MM.1S (cell line): ENCODE measurements around the gene PTPRE.

Source experiments
- DNase-seq: peaks from one replicate; pipeline ENCODE4 v3.0.0-alpha.2; 2015
- H2AFZ ChIP-seq: fragments of 300-600 bp; sonication (generic); 2 replicates; pipeline ENCODE4 v1.6.0; 2016; ENCODE audit warnings: antibody characterized with exemption, low read length
- H3F3A ChIP-seq: fragments of 300-600 bp; sonication (generic); 2 replicates; pipeline ENCODE4 v1.6.1; 2016; ENCODE audit warnings: mild to moderate bottlenecking, antibody characterized with exemption, low read length, moderate library complexity, mixed read lengths; ENCODE audit not compliant: insufficient read depth
- H3K27ac ChIP-seq: fragments of 300-600 bp; sonication (generic); 2 replicates; pipeline ENCODE4 v1.5.1; 2016; ENCODE audit warnings: mild to moderate bottlenecking, low read length
- H3K27me3 ChIP-seq: fragments of 300-600 bp; sonication (generic); replicated peaks from 2 replicates; pipeline ENCODE4 v1.6.0; 2016; ENCODE audit warnings: low read length; ENCODE audit not compliant: insufficient read depth
- H3K36me3 ChIP-seq: fragments of 300-600 bp; sonication (generic); replicated peaks from 2 replicates; pipeline ENCODE4 v1.6.1; 2016; ENCODE audit warnings: mild to moderate bottlenecking, low read length, mixed read lengths; ENCODE audit not compliant: insufficient read depth
- H3K4me1 ChIP-seq: fragments of 300-600 bp; sonication (generic); 2 replicates; pipeline ENCODE4 v1.6.1; 2016; ENCODE audit warnings: low read length, mixed read lengths
- H3K4me2 ChIP-seq: fragments of 300-600 bp; sonication (generic); 2 replicates; pipeline ENCODE4 v1.6.0; 2016; ENCODE audit warnings: low read depth, low read length
- H3K4me3 ChIP-seq: fragments of 300-600 bp; sonication (generic); 2 replicates; pipeline ENCODE4 v1.5.1; 2016; ENCODE audit warnings: low read length, mixed read lengths
- H3K79me2 ChIP-seq: fragments of 300-600 bp; sonication (generic); 2 replicates; pipeline ENCODE4 v1.6.1; 2016; ENCODE audit warnings: mixed run types, low read length, mixed read lengths
- H3K9ac ChIP-seq: fragments of 300-600 bp; sonication (generic); 2 replicates; pipeline ENCODE4 v1.6.1; 2016; ENCODE audit warnings: low read length, mixed read lengths
- H3K9me2 ChIP-seq: fragments of 300-600 bp; sonication (generic); replicated peaks from 2 replicates; pipeline ENCODE4 v1.6.1; 2016; ENCODE audit warnings: mild to moderate bottlenecking, low read length, mixed read lengths; ENCODE audit not compliant: insufficient read depth
- H3K9me3 ChIP-seq: fragments of 300-600 bp; sonication (generic); replicated peaks from 2 replicates; pipeline ENCODE4 v1.6.1; 2016; ENCODE audit warnings: mild to moderate bottlenecking, low read length, mixed read lengths; ENCODE audit not compliant: insufficient read depth
- H4K20me1 ChIP-seq: fragments of 300-600 bp; sonication (generic); 2 replicates; pipeline ENCODE4 v1.6.1; 2016; ENCODE audit warnings: mild to moderate bottlenecking, low read length, moderate library complexity, mixed read lengths; ENCODE audit not compliant: insufficient read depth
- EZH2 ChIP-seq: fragments of 300-600 bp; sonication (generic); optimal IDR thresholded peaks from 2 replicates; pipeline ENCODE3; 2017; ENCODE audit warnings: low read depth, mild to moderate bottlenecking, antibody characterized with exemption, low read length, mixed read lengths
- EZH2phosphoT487 ChIP-seq: fragments of 300-600 bp; sonication (generic); IDR thresholded peaks from 2 replicates; pipeline ENCODE4 v1.6.1; 2018; ENCODE audit warnings: antibody characterized with exemption, low read length
- TF ChIP-seq, protein P1 (sequence below): fragments of 300-600 bp; sonication (generic); IDR thresholded peaks from 2 replicates; pipeline ENCODE4 v1.5.1; 2016; ENCODE audit warnings: antibody characterized with exemption, low read length, mixed read lengths

The PTPRE gene

GRCh38 chr10:127921753-127922145, 14.8 kb downstream of the PTPRE start:
- Histone ChIP-seq H3K4me3 (no peak overlapping the region), H3K36me3 (no peaks in the 10 kb centered on the region), H3K9ac (no peak overlapping the region), H2AFZ (no peak overlapping the region), H3K9me3 (no peaks in the 10 kb centered on the region), H3K79me2 (no peaks in the 10 kb centered on the region), H3K27me3 (no peaks in the 10 kb centered on the region), H4K20me1 (no peaks in the 10 kb centered on the region), H3K27ac (no peak overlapping the region), H3F3A (no peaks in the 10 kb centered on the region), H3K4me1 (no peaks in the 10 kb centered on the region), H3K9me2 (no peaks in the 10 kb centered on the region), H3K4me2 (no peak overlapping the region)
- no peak for DNase-seq
- no peak for TF ChIP-seq EZH2phosphoT487
- TF ChIP-seq, protein P1, sequence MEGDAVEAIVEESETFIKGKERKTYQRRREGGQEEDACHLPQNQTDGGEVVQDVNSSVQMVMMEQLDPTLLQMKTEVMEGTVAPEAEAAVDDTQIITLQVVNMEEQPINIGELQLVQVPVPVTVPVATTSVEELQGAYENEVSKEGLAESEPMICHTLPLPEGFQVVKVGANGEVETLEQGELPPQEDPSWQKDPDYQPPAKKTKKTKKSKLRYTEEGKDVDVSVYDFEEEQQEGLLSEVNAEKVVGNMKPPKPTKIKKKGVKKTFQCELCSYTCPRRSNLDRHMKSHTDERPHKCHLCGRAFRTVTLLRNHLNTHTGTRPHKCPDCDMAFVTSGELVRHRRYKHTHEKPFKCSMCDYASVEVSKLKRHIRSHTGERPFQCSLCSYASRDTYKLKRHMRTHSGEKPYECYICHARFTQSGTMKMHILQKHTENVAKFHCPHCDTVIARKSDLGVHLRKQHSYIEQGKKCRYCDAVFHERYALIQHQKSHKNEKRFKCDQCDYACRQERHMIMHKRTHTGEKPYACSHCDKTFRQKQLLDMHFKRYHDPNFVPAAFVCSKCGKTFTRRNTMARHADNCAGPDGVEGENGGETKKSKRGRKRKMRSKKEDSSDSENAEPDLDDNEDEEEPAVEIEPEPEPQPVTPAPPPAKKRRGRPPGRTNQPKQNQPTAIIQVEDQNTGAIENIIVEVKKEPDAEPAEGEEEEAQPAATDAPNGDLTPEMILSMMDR, result no peak
- no peak for TF ChIP-seq EZH2

DNA sequence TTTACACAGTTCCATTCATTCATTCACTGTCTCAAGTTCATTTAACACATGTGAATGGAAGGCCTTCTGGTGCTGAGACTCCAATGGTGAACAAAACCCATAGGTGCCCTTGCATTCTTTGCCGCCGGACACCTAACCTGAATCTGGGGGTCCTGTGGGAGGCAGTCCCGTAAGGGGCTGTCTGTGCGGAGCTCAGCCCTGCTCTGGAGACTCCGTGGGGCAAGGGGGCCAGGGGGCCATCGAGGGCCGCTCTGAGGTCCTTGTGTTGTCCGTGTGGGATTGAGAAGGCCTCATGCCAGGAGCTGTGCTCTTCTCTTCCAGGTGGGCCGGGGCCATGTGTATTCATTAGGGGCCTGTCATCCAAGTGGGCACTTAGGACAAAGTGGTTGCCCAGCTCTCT, 15.3 kb downstream of the PTPRE start:
- H3K27ac ChIP-seq, result no peak overlapping the region
- H4K20me1 ChIP-seq, result no peaks in the 10 kb centered on the region
- H3K79me2 ChIP-seq, result no peaks in the 10 kb centered on the region
- H3K9ac ChIP-seq, result no peak overlapping the region
- no peak overlapping the region for H2AFZ ChIP-seq
- no peaks in the 10 kb centered on the region for H3K9me3 ChIP-seq
- no peaks in the 10 kb centered on the region for H3K36me3 ChIP-seq
- no peak overlapping the region for H3K4me3 ChIP-seq
- H3K27me3 ChIP-seq, result no peaks in the 10 kb centered on the region
- no peaks in the 10 kb centered on the region for H3K4me1 ChIP-seq
- TF ChIP-seq, protein P1, result no peak
- no peak for TF ChIP-seq EZH2phosphoT487
- TF ChIP-seq EZH2, result no peak
- H3F3A ChIP-seq, result no peaks in the 10 kb centered on the region
- H3K4me2 ChIP-seq, result no peak overlapping the region
- no peak for DNase-seq
- H3K9me2 ChIP-seq, result no peaks in the 10 kb centered on the region

DNA sequence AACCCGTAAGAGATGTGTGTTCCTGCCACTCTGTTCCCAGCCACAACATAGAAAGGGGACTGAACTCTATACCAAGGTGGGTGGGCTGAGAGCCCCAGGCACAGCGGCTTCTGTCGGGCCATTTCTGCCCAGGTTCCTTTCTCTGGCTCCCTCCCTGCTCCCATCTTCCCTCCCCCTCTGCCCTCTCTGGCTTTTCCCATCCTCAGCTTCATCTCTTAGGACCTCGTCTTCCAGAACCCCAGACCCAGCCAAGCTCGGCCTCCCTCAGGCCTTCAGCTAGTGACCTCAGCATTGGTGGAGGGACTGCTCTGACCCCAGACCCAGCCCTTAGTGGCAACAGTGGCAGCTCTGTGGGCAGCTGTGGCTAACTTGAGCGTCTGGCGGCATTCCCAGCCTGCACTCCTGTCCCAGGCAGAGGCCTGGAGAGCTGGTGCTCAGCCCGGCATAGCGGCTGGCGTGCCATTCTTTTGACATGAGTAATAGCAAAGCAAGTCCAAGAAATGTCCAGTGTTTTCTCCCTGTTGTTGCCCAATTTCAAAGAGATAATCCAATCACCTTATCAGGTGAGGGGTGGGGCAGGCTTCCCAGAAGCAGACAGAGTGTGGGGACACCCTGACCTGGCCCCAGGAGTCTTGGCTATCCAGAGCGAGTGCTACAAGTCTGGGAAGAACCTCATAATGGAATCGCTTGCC, 15.9 kb downstream of the PTPRE start:
- no peak for DNase-seq
- Histone ChIP-seq H3K4me3 (no peak overlapping the region), H3K9me2 (no peaks in the 10 kb centered on the region), H3K36me3 (no peaks in the 10 kb centered on the region), H4K20me1 (no peaks in the 10 kb centered on the region), H3K4me2 (no peak overlapping the region), H3K9me3 (no peaks in the 10 kb centered on the region), H3K27ac (no peak overlapping the region), H3K4me1 (no peaks in the 10 kb centered on the region), H3K9ac (no peak overlapping the region), H3K79me2 (no peaks in the 10 kb centered on the region), H3F3A (no peaks in the 10 kb centered on the region), H2AFZ (no peak overlapping the region), H3K27me3 (no peaks in the 10 kb centered on the region)
- TF ChIP-seq, protein P1, result no peak
- TF ChIP-seq EZH2phosphoT487, result no peak
- no peak for TF ChIP-seq EZH2
